Heart left ventricle (tissue), 16 donors: ENCODE results near the gene RND2. TPM values are rescaled to one million over a fixed set of nuclear protein-coding genes. Genes with fewer than 3 reads are reported as not detected.

Experiments used
- ATAC-seq, 4 donors: fragments of 200-7000 bp; cut with Tn5 transposase; one replicate each; pipeline ENCODE4 v1.9.1; 2020 to 2022; ENCODE audit warnings: moderate library complexity in 4 of 4, mild to moderate bottlenecking in 3 of 4, moderate number of reproducible peaks in 1 of 4
- DNase-seq, 5 donors: peaks; one replicate each; pipeline ENCODE4 v3.0.0-alpha.2; 2020
- H3K27ac ChIP-seq, 12 donors: fragments of 200-600 bp; sonication (generic) in 4 of 12; one replicate each; pipeline versions ENCODE4 v1.5.0 to v1.8.0; 2016 to 2022; ENCODE audit warnings: mild to moderate bottlenecking in 2 of 12
- H3K27me3 ChIP-seq, 9 donors: fragments of 200-600 bp; sonication (generic) in 2 of 9; one replicate each; pipeline versions ENCODE4 v1.5.1 to v1.8.0; 2016 to 2022; ENCODE audit warnings: mild to moderate bottlenecking in 3 of 9
- H3K36me3 ChIP-seq, 9 donors: fragments of 200-600 bp; sonication (generic) in 2 of 9; one replicate each; pipeline versions ENCODE4 v1.5.0 to v1.8.0; 2018 to 2022; ENCODE audit warnings: mild to moderate bottlenecking in 2 of 9
- H3K4me1 ChIP-seq, 12 donors: fragments of 200-600 bp; sonication (generic) in 4 of 12; one replicate each; pipeline versions ENCODE4 v1.5.0 to v1.8.0; 2016 to 2022; ENCODE audit warnings: mild to moderate bottlenecking in 3 of 12
- H3K4me3 ChIP-seq, 12 donors: fragments of 200-600 bp; sonication (generic) in 4 of 12; one replicate each; pipeline versions ENCODE4 v1.5.0 to v1.8.0; 2017 to 2022; ENCODE audit warnings: mild to moderate bottlenecking in 9 of 12, moderate library complexity in 4 of 12
- H3K9me3 ChIP-seq, 12 donors: fragments of 200-600 bp; sonication (generic) in 4 of 12; one replicate each; pipeline versions ENCODE4 v1.5.0 to v1.8.0; 2016 to 2022; ENCODE audit warnings: mild to moderate bottlenecking in 1 of 12
- POLR2A ChIP-seq, 2 donors: fragments of 450-650 bp; IDR thresholded peaks; one replicate each; pipeline ENCODE4 v1.6.1; 2017; ENCODE audit warnings: antibody characterized with exemption in 2 of 2, mild to moderate bottlenecking in 2 of 2, moderate library complexity in 2 of 2
- WGBS, 4 donors: extraction: QIAGEN DNeasy Blood & Tissue Kit in 2 of 4; methylation state at CpG; one replicate each; pipeline versions ENCODE4 v1.1.5 to v1.1.7; 2013 to 2018; 5-methylcytosine and 5-hydroxymethylcytosine counted together
- intact Hi-C, 10 donors: fragments of 100-400 bp; cut with DNase I; formaldehyde crosslinking; loops; one replicate each; pipeline versions ENCODE4 v1.11.1 to v1.14.2; 2022
- polyA plus RNA-seq, 2 donors: library from polyadenylated mRNA; stranded (reverse); fragments of 200-250 nt; gene quantifications; one replicate each; pipeline ENCODE4 v1.2.3, GENCODE V29; 2013
- total RNA-seq, 9 donors: library from RNA; depleted of rRNA in 2 of 9; stranded (reverse); fragments of >200 nt in 2 of 9; fragmentation: NEBNext Ultra II Directional in 3 of 9; extraction: Animal tissue kit (Norgen Biotek cat#: 25700) in 3 of 9; gene quantifications; one replicate each; pipeline versions ENCODE4 v1.1.0 to v1.2.4, GENCODE V29; 2016 to 2023
- TF ChIP-seq, protein P1 (sequence below), 12 donors: fragments of 200-600 bp; sonication (generic) in 4 of 12; IDR thresholded peaks; one replicate each; pipeline versions ENCODE4 v1.5.0 to v1.8.0; 2018 to 2022; ENCODE audit warnings: antibody characterized with exemption in 12 of 12, mild to moderate bottlenecking in 5 of 12
- donor health status: ischemic (EF 13 %, LVEDD 7.1; RV severe dilation, severe dysfunction).
- donor health status: healthy with polysubstance abuse.
- donor health status: DM: no; HTN: yes; CAD: no.
- donor health status: DM: no; HTN: no; CAD: no.
- donor health status: ischemic (EF 25% LVEDD 6.9; RV normal size, moderate dysfunction).
- donor health status: ischemic (EF 25% LVEDD 5.7; RV mildly dilated, moderate dysfunction).
- donor health status: healthy.
- donor health status: DM: yes; HTN: yes; CAD: no.
- donor health status: ischemic (EF 35%, LVEDD 5.7; RV mildly dilated, moderate dysfunction).
- donor health status: nonischemic (EF 11% LVEDD 7.7; RV severe dilation, severe dysfunction).
- donor health status: DM: yes; HTN: yes; CAD: no.
- donor health status: PGD.
- donor health status: ischemic (EF 29% LVEDD 5.4; RV normal size, mild dysfunction).
- donor health status: nonischemic (EF 23%, LVEDD 6.1; RV moderate dilation, normal function).

RND2 gene
- total and polyA plus RNA-seq, 11 donors = 0.10 to 1.6 (median 0.56) TPM

- Histone ChIP-seq H3K4me3 (no peak overlapping the region), H3K27me3 (no peaks in the 10 kb centered on the region), H3K27ac (no peak overlapping the region), H3K9me3 (no peaks in the 10 kb centered on the region), H3K4me1 (peaks cover 0 to 24% (median 9%) of the 10 kb centered on the region in 12 donors), H3K36me3 (no peaks in the 10 kb centered on the region)
- ATAC-seq (no peak), DNase-seq (no peak)
- 79 to 87% (median 81%) methylated on average over 5 of the region's 5 CpGs for WGBS, 4 donors
- TF ChIP-seq, protein P1, sequence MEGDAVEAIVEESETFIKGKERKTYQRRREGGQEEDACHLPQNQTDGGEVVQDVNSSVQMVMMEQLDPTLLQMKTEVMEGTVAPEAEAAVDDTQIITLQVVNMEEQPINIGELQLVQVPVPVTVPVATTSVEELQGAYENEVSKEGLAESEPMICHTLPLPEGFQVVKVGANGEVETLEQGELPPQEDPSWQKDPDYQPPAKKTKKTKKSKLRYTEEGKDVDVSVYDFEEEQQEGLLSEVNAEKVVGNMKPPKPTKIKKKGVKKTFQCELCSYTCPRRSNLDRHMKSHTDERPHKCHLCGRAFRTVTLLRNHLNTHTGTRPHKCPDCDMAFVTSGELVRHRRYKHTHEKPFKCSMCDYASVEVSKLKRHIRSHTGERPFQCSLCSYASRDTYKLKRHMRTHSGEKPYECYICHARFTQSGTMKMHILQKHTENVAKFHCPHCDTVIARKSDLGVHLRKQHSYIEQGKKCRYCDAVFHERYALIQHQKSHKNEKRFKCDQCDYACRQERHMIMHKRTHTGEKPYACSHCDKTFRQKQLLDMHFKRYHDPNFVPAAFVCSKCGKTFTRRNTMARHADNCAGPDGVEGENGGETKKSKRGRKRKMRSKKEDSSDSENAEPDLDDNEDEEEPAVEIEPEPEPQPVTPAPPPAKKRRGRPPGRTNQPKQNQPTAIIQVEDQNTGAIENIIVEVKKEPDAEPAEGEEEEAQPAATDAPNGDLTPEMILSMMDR (IDR thresholded peaks at IDR 0.05) = no peak
- no peak for TF ChIP-seq POLR2A (IDR thresholded peaks at IDR 0.05)
- intact Hi-C loops = loop anchor here in 7 of 10 donors (5.0 to 10.0 kb wide), 9 partner anchors 51 to 311 kb away; partner anchors contain the start of genes BRCA1 (in 2 of the 7), TMEM106A (in 2 of the 7) and NBR1 (in 1 of the 7)
Measured at GRCh38 chr17:43026595-43026994, 1.6 kb downstream of the RND2 start.

GRCh38 chr17:43027091-43028032 is 2.3 kb downstream of the RND2 start:
- ATAC-seq (no peak), DNase-seq (no peak)
- Histone ChIP-seq H3K4me1 (peaks cover 0 to 22% (median 8%) of the 10 kb centered on the region in 12 donors), H3K36me3 (no peaks in the 10 kb centered on the region), H3K9me3 (no peaks in the 10 kb centered on the region), H3K4me3 (no peak overlapping the region), H3K27me3 (no peaks in the 10 kb centered on the region), H3K27ac (no peak overlapping the region)
- TF ChIP-seq POLR2A (IDR thresholded peaks at IDR 0.05) = no peak
- TF ChIP-seq, protein P1 (IDR thresholded peaks at IDR 0.05) = no peak
- intact Hi-C loops = loop anchor here in 7 of 10 donors (5.0 to 10.0 kb wide), 9 partner anchors 50 to 310 kb away; partner anchors contain the start of genes BRCA1 (in 2 of the 7), TMEM106A (in 2 of the 7) and NBR1 (in 1 of the 7)
- 76 to 79% (median 77%) methylated on average over 8 to 9 of the region's 9 CpGs for WGBS, 4 donors

GRCh38 chr17:43028221-43028861 is 3.3 kb downstream of the RND2 start:
- intact Hi-C loops = loop anchor here in 7 of 10 donors (5.0 to 10.0 kb wide), 9 partner anchors 49 to 309 kb away; partner anchors contain the start of genes BRCA1 (in 2 of the 7), TMEM106A (in 2 of the 7) and NBR1 (in 1 of the 7)
- H3K4me1 ChIP-seq = peaks cover 0 to 14% (median 3%) of the 10 kb centered on the region in 12 donors
- ATAC-seq (no peak), DNase-seq (no peak)
- H3K9me3 ChIP-seq = no peaks in the 10 kb centered on the region
- no peaks in the 10 kb centered on the region for H3K36me3 ChIP-seq
- H3K27me3 ChIP-seq = no peaks in the 10 kb centered on the region
- no peak for TF ChIP-seq POLR2A (IDR thresholded peaks at IDR 0.05)
- TF ChIP-seq, protein P1 (IDR thresholded peaks at IDR 0.05) = no peak
- WGBS, 4 donors = 85 to 86% (median 86%) methylated on average over 17 of the region's 17 CpGs
- no peak overlapping the region for H3K27ac ChIP-seq
- no peak overlapping the region for H3K4me3 ChIP-seq
